ENCODE measurements around the gene CHP1.
A peak's percentile ranks its signal among the peaks of the same experiment; 100 is the strongest.
"Not testable (repeated sequence)": the region's sequence is repeated elsewhere in the genome, so short reads cannot be mapped to it uniquely, and the experiment has no call there.

Gene CHP1

DNA sequence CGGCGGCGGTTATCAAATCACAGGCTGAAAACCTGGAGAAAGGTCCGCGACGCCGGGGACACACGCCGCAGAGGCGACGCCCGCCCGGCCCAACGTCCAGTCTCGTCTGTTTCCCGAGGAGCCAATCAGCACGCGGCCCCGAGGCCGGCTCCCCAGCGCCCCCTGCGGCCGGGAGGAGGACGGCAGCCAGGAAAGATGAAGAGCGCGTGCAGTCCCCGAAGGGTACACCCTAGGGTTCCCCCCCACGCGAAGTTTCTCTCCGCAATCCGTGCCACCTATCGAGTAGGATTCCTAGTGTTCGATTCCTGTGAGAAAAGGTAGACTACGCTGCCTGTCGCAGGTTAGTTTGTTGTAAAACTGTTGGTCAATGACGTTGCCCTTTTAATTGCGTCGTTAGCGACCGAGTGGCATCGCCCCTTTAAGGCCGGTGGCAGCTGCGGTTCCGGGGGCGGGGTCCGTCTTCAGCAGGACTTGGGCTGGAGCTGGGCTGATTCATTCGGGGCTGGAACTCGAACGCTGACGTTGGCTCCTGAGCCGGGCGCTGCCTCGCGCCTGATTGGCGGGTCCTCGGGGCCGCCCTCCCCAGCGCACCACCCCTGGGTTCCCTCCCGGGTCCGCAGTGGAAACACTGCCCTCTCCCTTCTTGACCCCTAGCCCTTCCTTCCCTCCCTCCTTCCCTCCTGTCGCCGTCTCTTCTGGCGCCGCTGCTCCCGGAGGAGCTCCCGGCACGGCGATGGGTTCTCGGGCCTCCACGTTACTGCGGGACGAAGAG is at the start of gene CHP1, which contains the start of gene EXD1:
Gene CHP1, plus strand, starts transcription at position 619 of the 772 bp plus-strand sequence. Its CDS starts 115 bp downstream, at position 734.
Gene EXD1, minus strand, starts transcription at position 108 of the 772 bp plus-strand sequence. CDS start 4,182 bp downstream, outside the sequence.
- peak; percentile 97 for DNase-seq (ENCODE audit: low read depth)

DNA sequence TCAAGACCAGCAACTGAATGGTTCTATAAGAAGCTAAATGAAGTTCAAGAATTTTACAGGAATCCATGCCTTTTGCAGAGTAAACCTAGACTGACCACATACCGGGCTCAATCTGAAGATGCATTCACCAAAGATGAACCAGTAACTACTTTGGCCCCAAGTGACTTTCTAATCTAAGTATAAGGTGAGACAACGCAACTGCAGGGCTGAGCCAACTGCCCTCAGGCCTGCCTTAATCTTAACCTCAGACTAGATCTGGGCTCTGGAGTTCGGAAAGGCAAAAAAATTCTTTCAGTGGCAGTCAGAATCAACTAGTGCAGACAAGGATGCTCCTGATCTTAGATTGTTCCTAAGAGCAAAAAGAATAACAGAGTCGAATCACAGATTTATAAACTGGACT is 48.8 kb upstream of the CHP1 start:
- no peak for DNase-seq (ENCODE audit: low read depth)

DNA sequence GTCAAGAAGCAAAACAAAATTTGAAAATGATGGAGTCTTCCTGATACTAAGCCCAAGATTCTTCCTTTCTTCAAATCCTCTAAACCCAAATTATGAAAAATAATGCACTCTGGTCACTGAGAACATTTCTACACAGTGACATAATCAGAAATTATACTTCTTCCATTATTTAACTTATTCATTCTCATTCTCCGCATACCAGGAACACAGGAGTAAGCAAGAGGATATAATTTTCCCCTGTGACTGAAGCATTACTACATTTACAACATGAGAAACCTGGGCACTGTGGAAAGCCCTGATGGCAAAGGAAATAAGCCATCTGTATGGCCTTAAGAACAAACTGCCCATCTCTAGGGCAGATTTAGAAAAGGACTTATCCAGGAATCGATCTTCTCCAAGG is 47.5 kb upstream of the CHP1 start:
- DNase-seq (ENCODE audit: low read depth) = no peak

DNA sequence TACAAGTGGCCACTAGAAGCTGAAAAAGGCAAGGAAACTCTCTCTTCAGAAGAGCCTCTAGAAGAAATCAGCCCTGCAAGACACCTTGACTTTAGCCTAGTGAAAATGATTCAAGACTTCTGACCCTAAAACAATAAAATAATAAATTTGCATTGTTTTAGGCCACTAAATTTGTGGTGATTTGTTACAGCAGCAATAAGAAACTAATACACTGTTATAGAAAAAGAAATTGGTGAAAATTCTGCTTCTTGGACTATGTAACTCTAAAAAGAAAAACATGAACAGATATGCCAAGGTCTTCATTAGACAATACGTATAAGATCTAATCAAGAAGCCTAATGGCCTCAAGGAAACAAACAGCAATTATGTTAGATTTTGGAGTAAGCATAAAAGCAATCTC is 36.6 kb upstream of the CHP1 start:
- no peak for DNase-seq (ENCODE audit: low read depth)

DNA sequence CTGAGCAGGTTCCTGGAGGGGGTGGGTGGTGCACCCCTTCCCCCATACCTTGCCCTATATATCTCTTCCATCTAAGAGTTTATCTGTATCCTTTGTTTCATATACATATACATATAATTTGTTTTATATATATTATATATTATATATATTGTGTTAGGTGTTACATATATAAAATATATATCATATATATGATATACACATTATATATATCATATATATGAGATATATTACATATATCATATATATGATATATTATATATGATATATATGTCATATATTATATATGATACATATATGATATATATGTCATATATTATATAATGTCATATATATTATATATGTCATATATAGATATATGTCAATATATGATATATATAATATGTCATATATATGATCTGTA is 31.6 kb upstream of the CHP1 start:
- DNase-seq (ENCODE audit: low read depth) = no peak

DNA sequence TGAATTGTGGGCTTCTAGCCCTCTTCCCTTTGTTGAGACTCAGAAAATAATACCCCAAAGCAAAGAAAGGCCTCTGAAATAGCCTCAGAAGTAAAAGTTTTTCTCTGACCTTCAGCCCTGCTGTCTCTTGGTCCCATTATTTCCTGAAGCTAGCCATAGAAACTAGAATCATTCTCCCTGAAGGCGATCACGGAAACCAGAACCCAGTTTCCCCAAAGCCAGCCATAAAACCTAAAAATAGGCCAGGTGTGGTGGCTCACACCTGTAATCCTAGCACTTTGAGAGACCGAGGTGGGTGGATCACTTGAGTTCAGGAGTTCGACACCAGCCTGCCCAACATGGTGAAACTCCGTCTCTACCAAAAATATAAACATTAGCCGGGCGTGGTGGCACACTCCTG is 27.7 kb upstream of the CHP1 start:
- no peak for DNase-seq (ENCODE audit: low read depth)

DNA sequence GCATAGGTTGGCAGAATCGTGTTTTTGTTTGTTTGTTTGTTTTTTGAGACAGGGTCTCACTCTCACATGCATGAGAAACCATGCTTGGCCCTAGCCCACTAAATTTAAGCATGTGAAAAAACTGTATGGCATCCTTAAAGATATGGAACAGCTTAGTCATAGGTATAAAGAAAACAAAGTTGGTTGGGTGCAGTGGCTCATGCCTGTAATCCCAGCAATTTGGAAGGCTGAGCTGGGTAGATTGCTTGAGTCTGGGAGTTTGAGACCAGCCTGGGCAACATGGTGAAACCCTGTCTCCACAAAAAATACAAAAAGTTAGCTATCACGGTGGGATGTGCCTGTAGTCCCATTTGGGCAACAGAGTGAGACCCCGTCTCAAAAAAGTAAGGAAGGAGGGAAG is 25.8 kb upstream of the CHP1 start:
- no peak for DNase-seq (ENCODE audit: low read depth)

DNA sequence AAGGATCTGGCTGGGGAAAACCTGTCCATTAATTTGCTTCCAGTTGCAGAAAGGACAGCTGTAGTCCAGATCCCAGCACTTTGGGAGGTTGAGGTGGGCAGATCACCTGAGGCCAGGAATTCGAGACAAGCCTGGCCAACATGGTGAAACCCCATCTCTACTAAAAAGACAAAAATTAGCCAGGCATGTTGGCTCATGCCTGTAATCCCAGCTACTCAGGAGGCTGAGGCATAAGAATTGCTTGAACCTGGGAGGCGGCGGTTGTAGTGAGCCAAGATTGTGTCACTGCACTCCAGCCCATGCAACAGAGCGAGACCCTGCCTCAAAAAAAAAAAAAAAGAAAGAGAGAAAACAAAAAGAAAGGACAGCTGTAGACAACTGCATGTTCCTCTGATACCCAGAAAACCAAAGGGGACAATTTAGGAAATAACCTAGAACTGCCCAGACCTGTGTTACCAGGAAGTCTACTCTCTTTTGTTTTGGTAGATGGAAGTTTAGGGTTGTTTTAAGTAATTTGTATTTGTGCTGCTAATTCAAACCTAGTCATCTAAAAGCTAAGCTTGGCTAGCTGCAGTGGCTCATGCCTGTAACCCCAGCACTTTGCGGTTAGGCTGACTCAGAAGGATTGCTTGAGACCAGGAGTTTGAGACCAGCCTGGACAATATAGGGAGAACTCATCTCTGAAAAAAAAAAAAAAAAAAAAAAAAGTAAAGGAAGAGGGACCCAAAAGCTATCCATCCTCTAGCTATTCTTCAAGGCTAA is 23.2 kb upstream of the CHP1 start:
- DNase-seq (ENCODE audit: low read depth) = no peak

DNA sequence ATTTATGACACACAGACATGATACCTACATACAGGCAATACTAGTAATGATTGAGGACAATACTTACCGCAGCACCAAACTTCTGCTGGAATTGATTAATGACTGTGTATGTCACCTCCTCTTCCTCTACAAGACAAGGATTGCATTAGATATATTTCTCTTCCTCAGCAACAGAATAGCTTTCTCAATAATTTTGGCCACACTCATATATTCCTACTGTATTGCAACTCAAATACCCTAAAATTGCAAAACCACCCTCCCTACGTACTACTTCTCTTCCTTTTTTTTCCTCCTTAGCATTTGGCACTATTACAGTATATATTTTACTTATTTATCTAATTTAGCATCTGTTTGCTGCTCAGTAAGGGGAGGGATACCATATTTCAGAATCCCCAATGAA is 15.4 kb upstream of the CHP1 start:
- DNase-seq (ENCODE audit: low read depth) = no peak

DNA sequence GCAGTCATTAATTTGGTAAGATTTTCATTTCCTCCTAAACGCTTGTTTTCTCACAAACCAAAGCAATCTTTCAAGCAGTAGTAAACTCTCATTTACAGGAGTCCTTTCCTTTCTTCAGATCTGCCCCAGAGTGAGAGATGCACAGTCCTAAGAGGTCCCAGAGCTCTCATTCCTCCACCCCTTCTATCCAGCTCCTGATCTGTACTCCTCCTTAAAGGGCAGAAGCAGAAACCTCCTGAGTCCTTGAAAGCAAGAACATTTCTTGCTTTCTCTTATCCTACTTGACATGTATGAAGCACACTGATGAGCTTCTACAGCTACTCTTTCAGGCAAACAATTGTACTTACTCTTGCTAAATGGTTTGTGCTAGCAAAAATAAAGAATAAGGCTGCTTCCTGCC is 12.2 kb upstream of the CHP1 start:
- no peak for DNase-seq (ENCODE audit: low read depth)

DNA sequence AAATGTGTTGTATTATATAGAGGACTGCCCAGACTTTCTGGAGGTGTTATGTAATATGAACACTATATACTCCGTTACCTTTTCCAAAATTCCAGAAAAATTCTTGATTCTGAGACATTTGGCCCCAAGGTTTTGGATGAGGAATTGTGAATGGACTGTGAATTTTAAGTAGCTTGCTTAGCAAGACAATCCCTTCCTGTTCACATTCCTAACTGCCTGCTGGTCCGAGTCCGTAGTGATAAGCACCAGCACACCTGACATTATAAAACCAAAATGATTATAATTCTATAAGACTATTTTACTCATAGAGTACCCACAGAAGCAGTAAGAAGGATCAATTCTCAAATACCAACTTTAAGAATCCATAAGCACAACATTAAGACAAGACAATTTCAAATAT is 11.7 kb upstream of the CHP1 start:
- no peak for DNase-seq (ENCODE audit: low read depth)

DNA sequence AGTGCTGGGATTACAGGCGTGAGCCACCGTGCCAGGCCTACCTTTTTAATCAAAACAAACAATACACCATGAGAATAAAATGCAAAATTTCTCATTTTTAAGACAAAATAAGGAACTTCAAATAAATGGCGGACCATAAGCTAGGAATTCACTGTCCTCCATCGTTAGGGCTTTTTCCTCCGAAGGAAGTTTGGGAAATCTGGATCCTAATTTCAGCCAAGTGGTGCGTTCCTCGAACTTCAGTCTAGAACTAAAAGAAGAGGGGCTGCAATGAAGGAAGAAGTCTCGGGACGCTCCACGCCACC is 771 bp upstream of the CHP1 start:
- DNase-seq (ENCODE audit: low read depth) = no peak

DNA sequence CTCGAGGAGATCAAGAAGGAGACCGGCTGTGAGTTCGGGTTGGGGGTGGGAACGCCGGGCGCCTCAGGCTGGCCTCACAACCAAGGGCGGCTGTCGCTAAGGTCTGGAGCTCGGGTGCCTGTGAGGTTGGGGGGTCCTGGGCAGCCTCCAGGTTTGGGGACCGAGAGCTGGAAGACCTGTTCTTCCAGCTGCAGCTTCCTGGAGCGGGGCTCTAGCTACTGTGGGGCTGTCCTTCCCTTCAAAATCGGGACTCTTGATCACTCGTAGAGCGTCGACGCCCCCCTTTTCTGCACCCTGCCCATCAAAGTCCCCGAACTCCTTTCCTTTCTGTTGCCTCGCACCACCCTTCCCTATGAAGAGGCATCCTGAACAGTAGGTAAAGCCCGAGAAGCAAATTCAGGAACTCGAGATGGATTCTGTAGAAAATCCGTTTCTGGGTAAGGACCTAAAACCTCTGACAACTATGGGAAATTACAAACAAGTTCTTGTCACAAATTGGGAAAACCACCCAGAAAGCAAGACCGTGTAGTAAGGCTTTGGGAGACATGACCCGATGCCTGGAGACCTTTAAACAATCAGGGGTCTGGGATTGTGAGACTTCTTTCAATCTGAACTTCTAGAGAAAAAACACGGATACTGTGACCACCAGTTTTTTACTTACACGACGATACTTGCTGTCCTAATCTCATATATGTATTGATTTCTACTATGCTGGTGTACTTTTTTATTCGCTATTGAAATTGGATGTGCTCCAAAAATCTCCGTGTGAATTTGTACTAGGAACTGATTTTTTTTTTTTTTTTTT is 556 bp downstream of the CHP1 start:
- no peak for DNase-seq (ENCODE audit: low read depth)

DNA sequence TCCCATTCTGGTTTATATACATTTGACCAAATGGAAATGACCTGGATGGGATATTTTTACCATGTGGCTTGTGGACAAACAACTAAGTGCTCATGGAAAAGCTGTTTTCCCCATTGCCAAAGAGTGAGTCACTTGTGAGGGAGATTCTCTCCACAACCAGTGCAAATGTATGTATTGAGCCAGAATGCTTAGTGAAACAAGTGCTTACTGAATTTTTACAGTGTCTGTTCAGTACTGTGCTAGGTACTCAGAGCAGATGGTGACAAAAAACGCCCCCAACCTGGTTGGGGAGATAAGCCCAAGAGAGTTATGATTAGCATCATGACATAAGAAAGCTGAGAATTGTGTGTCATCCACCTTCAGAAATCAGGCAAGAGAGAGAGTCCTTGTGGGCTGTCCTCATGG is 2.3 kb downstream of the CHP1 start:
- peak; percentile 43 for DNase-seq (ENCODE audit: low read depth)

DNA sequence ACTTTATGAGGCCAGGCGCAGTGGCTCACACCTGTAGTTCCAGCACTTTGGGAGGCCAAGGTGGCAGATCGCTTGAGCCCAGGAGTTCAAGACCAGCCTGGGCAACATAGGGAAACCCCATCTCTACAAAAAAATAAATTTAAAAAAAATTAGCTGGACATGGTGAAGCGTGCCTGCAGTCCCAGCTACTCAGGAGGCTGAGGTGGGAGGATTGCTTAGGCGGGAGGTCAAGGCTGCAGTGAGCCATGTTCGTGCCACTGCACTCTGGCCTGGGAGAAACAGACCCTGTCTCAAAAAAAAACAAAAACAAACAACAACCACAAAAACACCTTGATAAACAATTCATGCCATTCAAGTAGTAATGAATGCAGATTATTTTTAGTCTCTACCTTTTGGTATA is 4.2 kb downstream of the CHP1 start:
- not testable (repeated sequence) for DNase-seq (ENCODE audit: low read depth)

DNA sequence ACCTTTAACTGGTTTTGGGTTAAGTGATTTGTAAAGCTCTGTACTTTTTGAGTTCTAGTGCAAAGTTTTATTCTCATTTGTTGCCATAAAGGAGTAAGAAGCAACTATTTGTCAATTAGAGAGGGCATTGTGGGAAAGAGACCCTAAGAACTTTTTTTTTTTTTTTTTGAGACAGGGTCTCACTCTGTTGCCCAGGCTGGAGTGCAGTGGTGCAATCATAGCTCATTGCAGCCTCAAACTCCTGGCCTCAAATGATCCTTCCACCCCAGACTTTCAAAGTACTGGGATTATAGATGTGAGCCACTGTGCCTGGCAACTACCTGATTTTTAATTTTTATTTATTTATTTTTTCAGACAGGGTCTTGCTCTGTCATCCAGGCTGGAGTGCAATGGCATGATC is 4.9 kb downstream of the CHP1 start:
- no peak for DNase-seq (ENCODE audit: low read depth)

DNA sequence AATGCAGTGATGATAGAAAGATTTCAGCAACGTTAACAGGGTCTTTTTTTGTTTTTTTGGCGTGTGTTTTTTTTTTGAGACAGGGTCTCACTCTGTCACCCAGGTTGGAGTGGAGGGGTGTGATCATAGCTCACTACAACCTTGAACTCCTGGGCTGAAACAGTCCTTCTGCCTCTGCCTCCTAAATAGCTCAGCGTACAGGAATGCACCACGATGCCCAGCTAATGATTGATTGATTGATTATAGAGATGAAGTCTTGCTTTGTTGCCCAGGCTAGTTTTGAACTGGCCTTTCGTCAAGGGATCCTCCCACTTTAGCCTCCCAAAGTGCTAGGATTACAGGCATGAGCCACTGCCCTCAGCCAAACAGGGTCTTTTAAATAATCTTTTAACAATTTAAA is 7.0 kb downstream of the CHP1 start:
- no peak for DNase-seq (ENCODE audit: low read depth)

DNA sequence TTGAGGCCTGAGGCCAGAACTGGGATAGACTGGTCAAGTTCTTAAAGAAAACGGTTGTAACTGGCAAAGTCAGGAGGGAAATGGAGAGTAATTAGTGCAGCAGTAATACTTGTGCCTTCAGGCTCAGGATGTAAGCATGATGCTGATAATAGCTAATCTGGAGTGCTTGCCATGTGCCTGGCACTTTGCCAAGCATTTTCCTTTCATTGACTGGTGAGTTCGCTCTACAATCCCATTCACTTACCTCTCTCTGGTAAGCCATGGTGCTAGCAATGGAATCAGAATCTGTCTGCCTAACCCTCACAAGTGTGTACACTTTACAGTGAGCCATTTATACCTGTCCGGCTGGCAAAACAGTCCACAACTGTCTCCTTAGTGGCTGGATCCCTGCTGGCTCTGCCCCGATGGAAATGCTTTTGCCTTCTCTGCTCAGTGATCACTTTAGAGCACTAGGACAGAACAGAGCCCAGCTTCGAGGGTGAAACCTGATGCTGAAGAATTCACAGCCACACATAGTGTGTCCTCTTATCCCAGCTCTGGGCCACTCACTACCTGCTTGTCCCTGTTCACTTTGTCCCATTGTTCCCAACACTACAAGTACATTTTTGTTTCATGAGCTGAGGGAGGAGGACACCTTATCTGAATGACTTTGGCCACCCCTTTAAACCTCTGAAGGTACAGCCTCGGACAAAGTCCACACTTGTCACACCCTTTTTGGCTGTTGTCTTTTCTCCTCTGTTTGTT is 10.3 kb downstream of the CHP1 start:
- DNase-seq (ENCODE audit: low read depth) = no peak

DNA sequence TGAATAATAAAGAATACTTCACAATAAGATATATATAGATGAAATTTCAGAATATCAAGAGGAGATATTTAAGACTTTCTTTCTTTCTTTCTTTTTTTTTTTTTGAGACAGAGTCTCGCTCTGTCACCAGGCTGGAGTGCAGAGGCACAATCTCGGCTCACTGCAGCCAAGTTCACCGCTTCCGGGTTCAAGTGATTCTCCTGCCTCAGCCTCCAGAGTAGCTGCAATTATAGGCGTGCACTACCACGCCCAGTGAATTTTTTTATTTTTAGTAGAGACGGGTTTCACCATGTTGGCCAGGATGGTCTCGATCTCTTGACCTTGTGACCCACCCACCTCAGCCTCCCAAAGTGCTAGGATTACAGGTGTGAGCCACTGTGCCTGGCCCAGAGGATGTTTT is 19.7 kb downstream of the CHP1 start:
- not testable (repeated sequence) for DNase-seq (ENCODE audit: low read depth)

DNA sequence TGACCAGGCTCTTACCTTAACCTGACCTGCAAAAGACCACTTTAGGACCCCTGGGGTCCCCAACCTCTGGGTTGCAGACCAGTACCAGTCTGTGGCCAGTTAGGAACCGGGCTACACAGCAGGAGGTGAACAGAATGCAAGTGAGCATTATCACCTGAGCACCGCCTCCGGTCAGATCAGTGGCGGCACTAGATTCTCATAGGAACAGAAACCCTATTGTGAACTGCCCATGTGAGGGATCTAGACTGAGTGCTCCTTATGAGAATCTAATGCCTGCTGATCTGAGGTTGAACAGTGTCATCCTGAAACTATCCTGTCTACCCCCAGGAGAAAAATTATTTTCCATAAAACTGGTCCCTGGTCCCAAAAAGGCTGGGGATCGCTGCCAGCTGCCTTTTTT is 20.3 kb downstream of the CHP1 start:
- DNase-seq (ENCODE audit: low read depth) = no peak

DNA sequence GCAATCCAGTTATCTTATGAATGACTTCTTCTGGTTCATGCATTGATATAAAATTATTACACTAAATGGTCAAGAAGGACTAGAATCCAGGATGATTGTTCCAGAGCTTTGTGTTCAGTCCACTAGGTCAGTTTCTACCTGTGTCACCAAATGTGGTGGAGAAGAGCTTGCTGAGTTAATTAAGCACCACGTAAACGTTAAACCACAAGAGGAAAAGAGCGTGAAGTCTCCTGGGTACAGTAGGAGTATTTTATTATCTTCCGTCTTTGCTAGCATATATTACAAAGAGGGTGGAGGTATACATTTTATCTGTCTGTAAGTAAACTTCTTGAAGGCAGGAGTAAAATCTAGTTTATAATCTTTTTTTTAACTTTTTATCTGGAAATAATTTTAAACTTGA is 23.5 kb downstream of the CHP1 start:
- DNase-seq (ENCODE audit: low read depth) = no peak

DNA sequence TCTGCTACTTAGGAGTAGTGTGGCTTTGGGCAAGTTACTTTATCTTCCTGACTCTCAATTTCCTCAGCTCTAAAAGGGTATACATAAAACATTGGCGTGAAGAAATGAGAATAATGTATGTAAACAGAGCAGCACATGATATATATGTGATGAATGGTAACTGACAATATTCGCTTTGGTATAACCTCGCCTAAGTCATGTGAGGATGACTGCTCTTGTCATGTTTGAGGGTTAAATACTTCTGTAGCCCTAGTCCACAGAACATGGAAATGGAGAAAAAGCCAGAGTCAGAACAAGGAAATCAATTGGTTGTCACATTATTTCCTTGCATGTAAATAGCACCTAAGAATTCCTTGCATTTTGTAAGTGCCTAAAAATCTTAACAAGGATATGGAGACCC is 25.0 kb downstream of the CHP1 start:
- no peak for DNase-seq (ENCODE audit: low read depth)
